Measurements from ENCODE around the gene COPS7A. TPM values are rescaled to one million over a fixed set of nuclear protein-coding genes. Genes with fewer than 3 reads are reported as not detected.
A peak's percentile ranks its signal among the peaks of the same experiment; 100 is the strongest.

The COPS7A gene
- total RNA-seq, 1 donor: 98.8 TPM

GRCh38 chr12:6772726-6773589 is 49.1 kb downstream of the COPS7A start:
- peaks cover 17% of the 10 kb centered on the region for H3K79me2 ChIP-seq (ENCODE audit: insufficient read depth, low read length)
- H3K36me3 ChIP-seq (ENCODE audit: insufficient read depth, low read length): peaks cover 15% of the 10 kb centered on the region
- H3K27ac ChIP-seq (ENCODE audit: low read depth, low read length): no peak overlapping the region
- H3K4me3 ChIP-seq (ENCODE audit: insufficient read depth, low read length): no peak overlapping the region
- H3K9me3 ChIP-seq (ENCODE audit: low read depth, low read length): no peaks in the 10 kb centered on the region
- DNase-seq (ENCODE audit: insufficient read length, low spot score, missing footprints): peak; percentile 85
- peaks cover 12% of the 10 kb centered on the region for H3K4me1 ChIP-seq (ENCODE audit: insufficient read depth, low read length)
- H4K20me1 ChIP-seq (ENCODE audit: insufficient read depth, low read length): peaks cover 31% of the 10 kb centered on the region
- TF ChIP-seq CTCF (IDR thresholded peaks at IDR 0.05; ENCODE audit: extremely low read depth, low read depth, low read length): no peak
- no peak overlapping the region for H2AFZ ChIP-seq (ENCODE audit: low read length)
- H3K27me3 ChIP-seq (ENCODE audit: insufficient read depth, low read length): no peaks in the 10 kb centered on the region
- H3K4me2 ChIP-seq (ENCODE audit: insufficient read depth, low read length): no peak overlapping the region

DNA sequence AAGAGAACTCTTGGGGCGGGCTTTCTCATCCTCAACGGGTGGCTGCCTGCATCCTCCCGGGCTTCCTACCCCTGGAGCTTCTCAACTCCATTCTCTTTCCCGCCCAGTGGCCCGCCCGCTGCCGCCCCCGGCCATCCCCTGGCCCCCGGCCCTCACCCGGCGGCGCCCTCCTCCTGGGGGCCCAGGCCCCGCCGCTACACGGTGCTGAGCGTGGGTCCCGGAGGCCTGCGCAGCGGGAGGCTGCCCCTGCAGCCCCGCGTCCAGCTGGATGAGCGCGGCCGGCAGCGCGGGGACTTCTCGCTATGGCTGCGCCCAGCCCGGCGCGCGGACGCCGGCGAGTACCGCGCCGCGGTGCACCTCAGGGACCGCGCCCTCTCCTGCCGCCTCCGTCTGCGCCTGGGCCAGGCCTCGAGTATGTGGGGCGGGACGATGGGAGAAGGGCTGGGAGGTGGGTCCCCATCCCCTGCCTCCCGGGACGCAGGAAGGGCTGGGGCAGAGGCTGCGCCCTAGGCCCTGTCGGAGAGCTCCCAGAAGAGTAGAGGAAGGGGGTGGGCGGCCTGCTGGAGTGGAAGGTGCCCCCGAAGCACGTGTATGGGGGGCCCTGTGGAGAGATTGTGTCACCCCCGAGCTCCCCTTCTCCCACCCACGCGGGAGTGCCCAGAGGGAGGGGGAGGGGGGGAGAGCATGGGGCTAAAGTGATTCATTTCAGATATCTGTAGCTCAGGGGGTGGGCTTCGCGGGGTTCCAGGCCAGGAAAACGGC is 49.9 kb downstream of the COPS7A start:
- Histone ChIP-seq H3K4me3 (ENCODE audit: insufficient read depth, low read length) (no peak overlapping the region), H4K20me1 (ENCODE audit: insufficient read depth, low read length) (peaks cover 22% of the 10 kb centered on the region), H3K79me2 (ENCODE audit: insufficient read depth, low read length) (peaks cover 9% of the 10 kb centered on the region), H3K4me2 (ENCODE audit: insufficient read depth, low read length) (no peak overlapping the region), H2AFZ (ENCODE audit: low read length) (no peak overlapping the region), H3K36me3 (ENCODE audit: insufficient read depth, low read length) (peaks cover 15% of the 10 kb centered on the region), H3K27ac (ENCODE audit: low read depth, low read length) (no peak overlapping the region), H3K9me3 (ENCODE audit: low read depth, low read length) (no peaks in the 10 kb centered on the region), H3K4me1 (ENCODE audit: insufficient read depth, low read length) (peaks cover 9% of the 10 kb centered on the region), H3K27me3 (ENCODE audit: insufficient read depth, low read length) (no peaks in the 10 kb centered on the region)
- DNase-seq (ENCODE audit: insufficient read length, low spot score, missing footprints): peak; percentile 55
- no peak for TF ChIP-seq CTCF (IDR thresholded peaks at IDR 0.05; ENCODE audit: extremely low read depth, low read depth, low read length)

DNA sequence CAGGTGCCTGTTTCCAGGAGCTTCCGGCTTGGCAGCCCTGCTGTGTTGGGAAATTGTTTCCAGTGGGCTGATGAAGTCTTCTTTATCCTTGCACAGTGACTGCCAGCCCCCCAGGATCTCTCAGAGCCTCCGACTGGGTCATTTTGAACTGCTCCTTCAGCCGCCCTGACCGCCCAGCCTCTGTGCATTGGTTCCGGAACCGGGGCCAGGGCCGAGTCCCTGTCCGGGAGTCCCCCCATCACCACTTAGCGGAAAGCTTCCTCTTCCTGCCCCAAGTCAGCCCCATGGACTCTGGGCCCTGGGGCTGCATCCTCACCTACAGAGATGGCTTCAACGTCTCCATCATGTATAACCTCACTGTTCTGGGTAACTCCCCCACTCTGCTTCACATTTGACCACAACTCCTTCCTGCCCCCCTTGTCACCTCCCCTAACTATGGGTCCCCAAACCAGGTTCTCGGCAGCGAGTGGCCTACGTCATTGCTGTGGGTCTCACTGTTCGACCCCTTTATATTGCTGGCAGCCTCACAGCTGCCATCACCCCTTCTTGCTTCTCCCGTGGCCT is 50.7 kb downstream of the COPS7A start:
- Histone ChIP-seq H4K20me1 (ENCODE audit: insufficient read depth, low read length) (peaks cover 14% of the 10 kb centered on the region), H3K27ac (ENCODE audit: low read depth, low read length) (no peak overlapping the region), H2AFZ (ENCODE audit: low read length) (no peak overlapping the region), H3K27me3 (ENCODE audit: insufficient read depth, low read length) (no peaks in the 10 kb centered on the region), H3K4me2 (ENCODE audit: insufficient read depth, low read length) (no peak overlapping the region), H3K4me1 (ENCODE audit: insufficient read depth, low read length) (peaks cover 6% of the 10 kb centered on the region), H3K36me3 (ENCODE audit: insufficient read depth, low read length) (peaks cover 13% of the 10 kb centered on the region), H3K9me3 (ENCODE audit: low read depth, low read length) (no peaks in the 10 kb centered on the region), H3K79me2 (ENCODE audit: insufficient read depth, low read length) (peaks cover 2% of the 10 kb centered on the region), H3K4me3 (ENCODE audit: insufficient read depth, low read length) (no peak overlapping the region)
- TF ChIP-seq CTCF (IDR thresholded peaks at IDR 0.05; ENCODE audit: extremely low read depth, low read depth, low read length): no peak
- DNase-seq (ENCODE audit: insufficient read length, low spot score, missing footprints): peak; percentile 48

All from osteoblast (primary cell).